Thyroid gland (tissue), 4 donors: ENCODE measurements around the gene PFN3.

ENCODE experiments used
- POLR2A ChIP-seq, 2 donors: fragments of 450-650 bp; IDR thresholded peaks; one replicate each; pipeline ENCODE4 v1.6.1; 2017; ENCODE audit warnings: antibody characterized with exemption in 2 of 2, mild to moderate bottlenecking in 2 of 2, moderate library complexity in 1 of 2
- TF ChIP-seq, protein P1 (sequence below), 6 experiments: fragments of 200-600 bp in 3 of 6; fragments of 450-650 bp in 3 of 6; sonication (generic) in 3 of 6; IDR thresholded peaks; one replicate each; pipeline ENCODE4 v1.5.1; 2016 to 2019; ENCODE audit warnings: antibody characterized with exemption in 6 of 6, mild to moderate bottlenecking in 2 of 6, inconsistent platforms in 1 of 6, moderate library complexity in 1 of 6

GRCh38 chr5:177399997-177400868 lies at the start of gene PFN3:
- TF ChIP-seq, protein P1, sequence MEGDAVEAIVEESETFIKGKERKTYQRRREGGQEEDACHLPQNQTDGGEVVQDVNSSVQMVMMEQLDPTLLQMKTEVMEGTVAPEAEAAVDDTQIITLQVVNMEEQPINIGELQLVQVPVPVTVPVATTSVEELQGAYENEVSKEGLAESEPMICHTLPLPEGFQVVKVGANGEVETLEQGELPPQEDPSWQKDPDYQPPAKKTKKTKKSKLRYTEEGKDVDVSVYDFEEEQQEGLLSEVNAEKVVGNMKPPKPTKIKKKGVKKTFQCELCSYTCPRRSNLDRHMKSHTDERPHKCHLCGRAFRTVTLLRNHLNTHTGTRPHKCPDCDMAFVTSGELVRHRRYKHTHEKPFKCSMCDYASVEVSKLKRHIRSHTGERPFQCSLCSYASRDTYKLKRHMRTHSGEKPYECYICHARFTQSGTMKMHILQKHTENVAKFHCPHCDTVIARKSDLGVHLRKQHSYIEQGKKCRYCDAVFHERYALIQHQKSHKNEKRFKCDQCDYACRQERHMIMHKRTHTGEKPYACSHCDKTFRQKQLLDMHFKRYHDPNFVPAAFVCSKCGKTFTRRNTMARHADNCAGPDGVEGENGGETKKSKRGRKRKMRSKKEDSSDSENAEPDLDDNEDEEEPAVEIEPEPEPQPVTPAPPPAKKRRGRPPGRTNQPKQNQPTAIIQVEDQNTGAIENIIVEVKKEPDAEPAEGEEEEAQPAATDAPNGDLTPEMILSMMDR (IDR thresholded peaks at IDR 0.05) = no peak
- TF ChIP-seq POLR2A (IDR thresholded peaks at IDR 0.05) = no peak
